Liver (tissue), 9 donors: Measurements from ENCODE around the gene ZSCAN12. TPM values are rescaled to one million over a fixed set of nuclear protein-coding genes. Genes with fewer than 3 reads are reported as not detected.
"Not testable (repeated sequence)": the region's sequence is repeated elsewhere in the genome, so short reads cannot be mapped to it uniquely, and the experiment has no call there.

Experiments
- DNase-seq: peaks from one replicate; pipeline ENCODE4 v3.0.0-alpha.2; 2017; ENCODE audit warnings: low spot score
- H3K27ac ChIP-seq, 2 donors: one replicate each; pipeline ENCODE4 v1.7.0; 2013; ENCODE audit warnings: inconsistent platforms in 2 of 2, low read length in 2 of 2, control low read depth in 1 of 2, low read depth in 1 of 2, mild to moderate bottlenecking in 1 of 2
- H3K27me3 ChIP-seq, 4 donors: one replicate each; pipeline versions ENCODE4 v1.6.1 to v1.7.0; 2013; ENCODE audit warnings: low read length in 3 of 4, inconsistent platforms in 1 of 4, mild to moderate bottlenecking in 1 of 4, moderate library complexity in 1 of 4; ENCODE audit not compliant: control insufficient read depth in 4 of 4, insufficient read depth in 4 of 4
- H3K36me3 ChIP-seq, 4 donors: one replicate each; pipeline versions ENCODE4 v1.6.1 to v1.7.0; 2013; ENCODE audit warnings: low read length in 3 of 4, mild to moderate bottlenecking in 3 of 4, low read depth in 1 of 4, moderate library complexity in 1 of 4; ENCODE audit not compliant: control insufficient read depth in 4 of 4, insufficient read depth in 3 of 4
- H3K4me1 ChIP-seq, 4 donors: one replicate each; pipeline versions ENCODE4 v1.6.1 to v1.7.0; 2013; ENCODE audit warnings: low read length in 3 of 4, mild to moderate bottlenecking in 3 of 4, moderate library complexity in 1 of 4; ENCODE audit not compliant: control insufficient read depth in 4 of 4, insufficient read depth in 4 of 4
- H3K4me3 ChIP-seq, 3 donors: one replicate each; pipeline versions ENCODE4 v1.6.1 to v1.7.0; 2013; ENCODE audit warnings: low read length in 3 of 3, control low read depth in 1 of 3, low read depth in 1 of 3, mild to moderate bottlenecking in 1 of 3
- H3K9ac ChIP-seq, 2 donors: one replicate each; pipeline ENCODE4 v1.7.0; 2013; ENCODE audit warnings: low read length in 2 of 2, mild to moderate bottlenecking in 2 of 2, moderate library complexity in 2 of 2, control low read depth in 1 of 2, low read depth in 1 of 2
- H3K9me3 ChIP-seq, 4 donors: one replicate each; pipeline versions ENCODE4 v1.6.1 to v1.7.0; 2013; ENCODE audit warnings: low read length in 3 of 4; ENCODE audit not compliant: control insufficient read depth in 4 of 4
- ATF3 ChIP-seq: IDR thresholded peaks from 2 replicates; pipeline ENCODE4 v1.6.1; 2016; ENCODE audit warnings: antibody characterized with exemption
- EGR1 ChIP-seq, 2 donors: IDR thresholded peaks; 2 replicates each; pipeline ENCODE4 v1.6.1; 2016 to 2018; ENCODE audit warnings: antibody characterized with exemption in 2 of 2, low read depth in 2 of 2
- FOXA2 ChIP-seq: IDR thresholded peaks from 2 replicates; pipeline ENCODE4 v1.6.1; 2016; ENCODE audit warnings: antibody characterized with exemption
- HNF4A ChIP-seq, 2 donors: conservative IDR thresholded peaks; 2 replicates each; pipeline ENCODE4 v1.6.1; 2016; ENCODE audit warnings: antibody characterized with exemption in 2 of 2, mild to moderate bottlenecking in 2 of 2
- HNF4G ChIP-seq: IDR thresholded peaks from 2 replicates; pipeline ENCODE4 v1.6.1; 2016; ENCODE audit warnings: antibody characterized with exemption
- RAD21 ChIP-seq, 2 donors: IDR thresholded peaks; 2 replicates each; pipeline ENCODE4 v1.6.1; 2016; ENCODE audit warnings: antibody characterized with exemption in 2 of 2, mild to moderate bottlenecking in 2 of 2
- REST ChIP-seq: IDR thresholded peaks from 2 replicates; pipeline ENCODE4 v1.6.1; 2016; ENCODE audit warnings: antibody characterized with exemption, mild to moderate bottlenecking
- RXRA ChIP-seq, 2 donors: IDR thresholded peaks; 2 replicates each; pipeline ENCODE4 v1.6.1; 2017 to 2018; ENCODE audit warnings: antibody characterized with exemption in 2 of 2, mild to moderate bottlenecking in 1 of 2
- YY1 ChIP-seq: IDR thresholded peaks from 2 replicates; pipeline ENCODE4 v1.6.1; 2016; ENCODE audit warnings: antibody characterized with exemption, mild to moderate bottlenecking
- ZBTB33 ChIP-seq: IDR thresholded peaks from 2 replicates; pipeline ENCODE4 v1.6.1; 2016; ENCODE audit warnings: antibody characterized with exemption
- WGBS: extraction: QIAGEN DNeasy Blood & Tissue Kit; methylation state at CpG from one replicate; pipeline ENCODE4 v1.1.7; 2013; 5-methylcytosine and 5-hydroxymethylcytosine counted together
- polyA plus RNA-seq, 2 donors: library from polyadenylated mRNA; stranded (reverse) in 1 of 2; unstranded in 1 of 2; fragments of 200-250 nt in 1 of 2; fragments of >200 nt in 1 of 2; fragmentation: Nextera tagmentation in 1 of 2; extraction: Ambion mirVana in 1 of 2; gene quantifications; one replicate each; pipeline versions ENCODE4 v1.2.1 to v1.2.3, GENCODE V29; 2013 to 2015
- total RNA-seq, 2 donors: library from RNA; depleted of rRNA; stranded (reverse); fragments of >200 nt; gene quantifications; one replicate each; pipeline ENCODE4 v1.2.3, GENCODE V29; 2014
- donor health status: healthy.
- donor health status: healthy.
- donor health status: healthy.
- donor health status: healthy.
- donor health status: healthy.

Gene ZSCAN12
- total and polyA plus RNA-seq, 4 donors, result 0.46 to 3.9 (median 2.0) TPM

- no peak overlapping the region for H3K9ac ChIP-seq
- no peak for DNase-seq
- 59% methylated on average over 2 of the region's 2 CpGs for WGBS
- H3K27me3 ChIP-seq, result peaks cover 0 to 4% (median 0%) of the 10 kb centered on the region in 4 donors
- TF ChIP-seq ZBTB33 (no peak), ATF3 (no peak), EGR1 (IDR thresholded peaks at IDR 0.05; ENCODE audit: low read depth in 2 of 2) (no peak), HNF4A (conservative IDR thresholded peaks at IDR 0.05) (no peak), REST (no peak), FOXA2 (no peak), RXRA (IDR thresholded peaks at IDR 0.05) (no peak), HNF4G (no peak)
- H3K4me1 ChIP-seq, result no peaks in the 10 kb centered on the region
- H3K4me3 ChIP-seq, result no peak overlapping the region
- no peaks in the 10 kb centered on the region for H3K36me3 ChIP-seq
- no peaks in the 10 kb centered on the region for H3K9me3 ChIP-seq
- no peak overlapping the region for H3K27ac ChIP-seq
These were observed 7.9 kb upstream of the ZSCAN12 start for GRCh38 chr6:28407401-28407800.

- not testable (repeated sequence) for DNase-seq
These were observed 4.4 kb upstream of the ZSCAN12 start for GRCh38 chr6:28403923-28404322.

GRCh38 chr6:28402197-28402596 is 2.6 kb upstream of the ZSCAN12 start:
- H3K27ac ChIP-seq, result no peak overlapping the region
- peaks cover 0 to 3% (median 0%) of the 10 kb centered on the region in 4 donors for H3K36me3 ChIP-seq
- TF ChIP-seq RAD21 (IDR thresholded peaks at IDR 0.05) (no peak), YY1 (no peak)
- no peak for DNase-seq
- H3K27me3 ChIP-seq, result no peaks in the 10 kb centered on the region
- H3K9ac ChIP-seq, result no peak overlapping the region
- H3K4me1 ChIP-seq, result peaks cover 2 to 15% (median 5%) of the 10 kb centered on the region in 4 donors
- H3K4me3 ChIP-seq, result no peak overlapping the region
- no peaks in the 10 kb centered on the region for H3K9me3 ChIP-seq
- WGBS, result 70% methylated on average over 2 of the region's 2 CpGs

More at GRCh38 chr6:28403923-28404322, 4.4 kb upstream of the ZSCAN12 start:
- peaks cover 0 to 11% (median 0%) of the 10 kb centered on the region in 4 donors for H3K4me1 ChIP-seq
- H3K9me3 ChIP-seq, H3K9ac ChIP-seq, H3K4me3 ChIP-seq, H3K27ac ChIP-seq, H3K36me3 ChIP-seq, H3K27me3 ChIP-seq: not testable (repeated sequence)
- 84% methylated on average over 5 of the region's 5 CpGs for WGBS
